NCI-H345 (cell line): ENCODE data around the gene CHTF8.
"Not testable (repeated sequence)": the region's sequence is repeated elsewhere in the genome, so short reads cannot be mapped to it uniquely, and the experiment has no call there.

Experiments
- DNase-seq: peaks from one replicate; lab custom pipeline; 2025; lab: John Stamatoyannopoulos, UW

Gene CHTF8

GRCh38 chr16:69138608-69139007, 6.2 kb upstream of the CHTF8 start:
- DNase-seq = no peak

GRCh38 chr16:69133373-69133954, 1.1 kb upstream of the CHTF8 start:
- DNase-seq = no peak

- peak; percentile 69 for DNase-seq
Observed at GRCh38 chr16:69131839-69132423, 457 bp downstream of the CHTF8 start.

GRCh38 chr16:69131167-69131838, 1.1 kb downstream of the CHTF8 start:
- peak; percentile 21 for DNase-seq

- no peak for DNase-seq
Observed at GRCh38 chr16:69130461-69130860, 1.9 kb downstream of the CHTF8 start.

- no peak for DNase-seq
Observed at GRCh38 chr16:69127966-69128510, 4.3 kb downstream of the CHTF8 start.

GRCh38 chr16:69126801-69127200, 5.6 kb downstream of the CHTF8 start:
- not testable (repeated sequence) for DNase-seq

GRCh38 chr16:69126221-69126620, 6.2 kb downstream of the CHTF8 start:
- no peak for DNase-seq

GRCh38 chr16:69124961-69125360, 7.4 kb downstream of the CHTF8 start:
- DNase-seq = not testable (repeated sequence)

GRCh38 chr16:69124406-69124805, 8.0 kb downstream of the CHTF8 start:
- not testable (repeated sequence) for DNase-seq

GRCh38 chr16:69123910-69124309, 8.5 kb downstream of the CHTF8 start:
- DNase-seq = peak; percentile 61

- no peak for DNase-seq
Observed at GRCh38 chr16:69120096-69120664, 12.2 kb downstream of the CHTF8 start.

GRCh38 chr16:69119536-69119935, 12.9 kb downstream of the CHTF8 start:
- no peak for DNase-seq

- no peak for DNase-seq
Observed at GRCh38 chr16:69118994-69119393, 13.4 kb downstream of the CHTF8 start.

GRCh38 chr16:69118468-69118867, 13.9 kb downstream of the CHTF8 start:
- DNase-seq = no peak

GRCh38 chr16:69116906-69117305, 15.5 kb downstream of the CHTF8 start:
- DNase-seq = no peak

- no peak for DNase-seq
Observed at GRCh38 chr16:69116256-69116875, 16.0 kb downstream of the CHTF8 start.

- DNase-seq = no peak
Observed at GRCh38 chr16:69115837-69116236, 16.6 kb downstream of the CHTF8 start.

- no peak for DNase-seq
Observed at GRCh38 chr16:69115361-69115760, 17.0 kb downstream of the CHTF8 start.

GRCh38 chr16:69114976-69115355, 17.4 kb downstream of the CHTF8 start:
- DNase-seq = no peak

- no peak for DNase-seq
Observed at GRCh38 chr16:69114346-69114975, 17.9 kb downstream of the CHTF8 start.

GRCh38 chr16:69113216-69113615, 19.2 kb downstream of the CHTF8 start:
- no peak for DNase-seq
